ENCODE measurements around the gene SCART1. TPM values are rescaled to one million over a fixed set of nuclear protein-coding genes. Genes with fewer than 3 reads are reported as not detected.

The SCART1 gene
- total and polyA plus RNA-seq, 2 of the 4 experiments (the other 2 are of a cell fraction): 0.54 to 2.1 TPM

DNA sequence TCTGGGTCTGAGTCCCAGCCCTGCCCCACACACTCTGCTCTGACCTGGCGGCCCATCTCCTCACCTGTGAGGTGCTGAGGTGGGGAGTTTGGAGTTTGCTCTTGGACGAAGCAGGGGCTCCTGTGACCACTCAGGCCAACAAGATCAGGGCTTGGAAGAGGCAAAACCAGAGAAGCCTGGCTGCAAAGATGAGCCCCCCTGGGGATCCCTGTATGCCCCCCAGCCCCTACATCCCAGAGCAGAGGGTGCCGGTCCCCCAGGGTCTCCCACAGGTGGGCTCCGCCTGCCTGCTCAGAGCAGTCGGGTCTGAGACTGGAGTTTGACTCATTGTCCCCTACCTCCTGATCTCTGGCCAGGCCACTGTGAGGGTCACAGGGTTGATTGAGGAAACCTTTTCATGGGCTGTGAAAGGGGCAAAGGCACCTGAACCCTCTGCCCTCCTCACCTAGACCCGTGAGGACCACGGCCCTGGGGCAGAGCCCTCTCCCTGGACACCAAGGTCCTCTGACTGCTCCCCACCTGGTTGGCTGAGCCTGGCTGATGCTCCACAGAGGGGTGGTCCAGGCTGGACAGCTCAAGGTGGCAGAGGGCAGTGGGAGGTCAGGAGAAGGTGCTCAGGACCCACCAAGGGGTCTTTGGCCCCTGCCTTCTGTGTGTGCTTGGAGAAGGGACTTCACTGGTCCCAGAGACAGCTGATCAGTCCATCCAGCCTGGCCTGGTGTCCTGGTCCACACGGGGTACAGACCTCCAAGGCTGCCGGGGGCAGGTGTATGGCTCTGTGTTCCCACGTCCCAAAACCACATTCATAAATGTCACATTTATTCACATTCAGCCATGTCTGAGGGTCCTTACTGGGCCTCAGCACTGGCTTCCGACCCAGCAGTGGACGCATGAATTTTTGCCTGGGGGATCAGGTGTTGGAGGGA lies 9.1 kb upstream of the SCART1 start:
- ATAC-seq (ENCODE audit: low read depth): no peak
- no TSS peak for BruUV-seq (replicated peaks)
- in situ Hi-C loops (cut with MboI; ENCODE audit: low sequenced_read_pairs): no loop called here
- TF ChIP-seq, protein P1, sequence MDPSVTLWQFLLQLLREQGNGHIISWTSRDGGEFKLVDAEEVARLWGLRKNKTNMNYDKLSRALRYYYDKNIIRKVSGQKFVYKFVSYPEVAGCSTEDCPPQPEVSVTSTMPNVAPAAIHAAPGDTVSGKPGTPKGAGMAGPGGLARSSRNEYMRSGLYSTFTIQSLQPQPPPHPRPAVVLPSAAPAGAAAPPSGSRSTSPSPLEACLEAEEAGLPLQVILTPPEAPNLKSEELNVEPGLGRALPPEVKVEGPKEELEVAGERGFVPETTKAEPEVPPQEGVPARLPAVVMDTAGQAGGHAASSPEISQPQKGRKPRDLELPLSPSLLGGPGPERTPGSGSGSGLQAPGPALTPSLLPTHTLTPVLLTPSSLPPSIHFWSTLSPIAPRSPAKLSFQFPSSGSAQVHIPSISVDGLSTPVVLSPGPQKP (IDR thresholded peaks at IDR 0.05; ENCODE audit: borderline replicate concordance, low read depth, low read length): no peak
- TF ChIP-seq, protein P2, sequence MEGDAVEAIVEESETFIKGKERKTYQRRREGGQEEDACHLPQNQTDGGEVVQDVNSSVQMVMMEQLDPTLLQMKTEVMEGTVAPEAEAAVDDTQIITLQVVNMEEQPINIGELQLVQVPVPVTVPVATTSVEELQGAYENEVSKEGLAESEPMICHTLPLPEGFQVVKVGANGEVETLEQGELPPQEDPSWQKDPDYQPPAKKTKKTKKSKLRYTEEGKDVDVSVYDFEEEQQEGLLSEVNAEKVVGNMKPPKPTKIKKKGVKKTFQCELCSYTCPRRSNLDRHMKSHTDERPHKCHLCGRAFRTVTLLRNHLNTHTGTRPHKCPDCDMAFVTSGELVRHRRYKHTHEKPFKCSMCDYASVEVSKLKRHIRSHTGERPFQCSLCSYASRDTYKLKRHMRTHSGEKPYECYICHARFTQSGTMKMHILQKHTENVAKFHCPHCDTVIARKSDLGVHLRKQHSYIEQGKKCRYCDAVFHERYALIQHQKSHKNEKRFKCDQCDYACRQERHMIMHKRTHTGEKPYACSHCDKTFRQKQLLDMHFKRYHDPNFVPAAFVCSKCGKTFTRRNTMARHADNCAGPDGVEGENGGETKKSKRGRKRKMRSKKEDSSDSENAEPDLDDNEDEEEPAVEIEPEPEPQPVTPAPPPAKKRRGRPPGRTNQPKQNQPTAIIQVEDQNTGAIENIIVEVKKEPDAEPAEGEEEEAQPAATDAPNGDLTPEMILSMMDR (conservative IDR thresholded peaks at IDR 0.05; ENCODE audit: low read depth, low read length): no peak
- TF ChIP-seq RFX5 (IDR thresholded peaks at IDR 0.05; ENCODE audit: low read depth, low read length): no peak
- no peak for TF ChIP-seq CHD1 (IDR thresholded peaks at IDR 0.05; ENCODE audit: low read depth, low read length)
- TF ChIP-seq NFE2L2 (IDR thresholded peaks at IDR 0.05; ENCODE audit: low read depth, low read length): no peak
- TF ChIP-seq, protein P3, sequence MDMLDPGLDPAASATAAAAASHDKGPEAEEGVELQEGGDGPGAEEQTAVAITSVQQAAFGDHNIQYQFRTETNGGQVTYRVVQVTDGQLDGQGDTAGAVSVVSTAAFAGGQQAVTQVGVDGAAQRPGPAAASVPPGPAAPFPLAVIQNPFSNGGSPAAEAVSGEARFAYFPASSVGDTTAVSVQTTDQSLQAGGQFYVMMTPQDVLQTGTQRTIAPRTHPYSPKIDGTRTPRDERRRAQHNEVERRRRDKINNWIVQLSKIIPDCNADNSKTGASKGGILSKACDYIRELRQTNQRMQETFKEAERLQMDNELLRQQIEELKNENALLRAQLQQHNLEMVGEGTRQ (IDR thresholded peaks at IDR 0.05; ENCODE audit: low read depth, low read length): no peak
- TF ChIP-seq FOS (IDR thresholded peaks at IDR 0.05; ENCODE audit: low read depth, low read length): no peak
- no peak for TF ChIP-seq MAZ (IDR thresholded peaks at IDR 0.05; ENCODE audit: borderline replicate concordance, low read depth, low read length)
- TF ChIP-seq RAD21 (IDR thresholded peaks at IDR 0.05; ENCODE audit: low read length): no peak
- no peak for TF ChIP-seq CEBPB (IDR thresholded peaks at IDR 0.05; ENCODE audit: low read depth, low read length)
- TF ChIP-seq MAFK (IDR thresholded peaks at IDR 0.05; ENCODE audit: low read depth, low read length): no peak
- TF ChIP-seq MXI1 (IDR thresholded peaks at IDR 0.05; ENCODE audit: borderline replicate concordance, low read depth, low read length): no peak
- no peak for TF ChIP-seq SMC3 (IDR thresholded peaks at IDR 0.05; ENCODE audit: low read depth, low read length)
- TF ChIP-seq POLR2A (IDR thresholded peaks at IDR 0.05; ENCODE audit: low read depth, low read length): no peak
- TF ChIP-seq RCOR1 (IDR thresholded peaks at IDR 0.05; ENCODE audit: insufficient replicate concordance, low read length): no peak

More for the DNA sequence above, 9.1 kb upstream of the SCART1 start:
- Histone ChIP-seq H3K27ac (ENCODE audit: insufficient read depth, low read length) (no peak overlapping the region), H3K23ac (ENCODE audit: low read depth, low read length) (no peak overlapping the region), H3K14ac (replicated peaks; ENCODE audit: low read depth, low read length) (no peak overlapping the region), H4K5ac (ENCODE audit: low read depth, low read length) (no peak overlapping the region), H3K9ac (ENCODE audit: low read depth, low read length) (no peak overlapping the region), H3K36me3 (ENCODE audit: control insufficient read depth, insufficient read depth, low read length) (no peaks in the 10 kb centered on the region), H3K18ac (ENCODE audit: low read depth, low read length) (no peak overlapping the region), H4K91ac (ENCODE audit: insufficient read depth, low read depth, low read length) (no peak overlapping the region), H3K4me1 (ENCODE audit: control insufficient read depth, insufficient read depth, low read length) (no peaks in the 10 kb centered on the region), H3K4me2 (ENCODE audit: low read depth, low read length) (no peak overlapping the region), H2BK5ac (ENCODE audit: low read depth, low read length, poor library complexity, severe bottlenecking) (no peak overlapping the region), H4K8ac (ENCODE audit: low read depth in 2 of 2, low read length in 2 of 2) (no peak overlapping the region), H3K4me3 (ENCODE audit: insufficient read depth, low read depth, low read length) (no peak overlapping the region), H2AK5ac (ENCODE audit: low read depth, low read length) (no peak overlapping the region), H2BK20ac (ENCODE audit: low read depth, low read length) (no peak overlapping the region), H3K27me3 (ENCODE audit: control insufficient read depth, insufficient read depth, low read length) (no peaks in the 10 kb centered on the region), H3K56ac (ENCODE audit: extremely low read depth, insufficient read depth, low read length) (no peak overlapping the region), H4K20me1 (ENCODE audit: insufficient read depth, low read length) (no peaks in the 10 kb centered on the region), H2BK120ac (ENCODE audit: low read depth, low read length) (no peak overlapping the region), H2AFZ (replicated peaks; ENCODE audit: low read length, poor library complexity) (no peak overlapping the region), H3K9me3 (ENCODE audit: control insufficient read depth, insufficient read depth, low read length) (peaks cover 15% of the 10 kb centered on the region), H3K79me1 (ENCODE audit: low read depth in 1 of 2, low read length in 2 of 2) (no peaks in the 10 kb centered on the region), H2BK15ac (ENCODE audit: low read depth, low read length) (no peak overlapping the region), H2AK9ac (replicated peaks; ENCODE audit: low read depth, low read length, poor library complexity) (no peak overlapping the region), H3K9me1 (ENCODE audit: insufficient read depth, low read length) (no peaks in the 10 kb centered on the region), H3K4ac (ENCODE audit: low read depth, low read length) (no peak overlapping the region)
- intact Hi-C loops (cut with micrococcal nuclease): no loop called here
- WGBS, 2 experiments (ENCODE audit: extremely low coverage in 2 of 2, insufficient read length in 1 of 2): 100% methylated on average over 1 of the region's 12 CpGs; no CpG with 5 or more reads in 1 of the 2 experiments
- ChIA-PET POLR2A (ENCODE audit: unreplicated experiment) (no interaction called here), CTCF (no interaction called here)
- dilution Hi-C loops (cut with HindIII; ENCODE audit: low sequenced_read_pairs, unreplicated experiment): no loop called here
- DNase-seq: no peak
